K562 (cell line): ENCODE measurements around the gene TNFAIP3.

ENCODE experiments used
- AFF1 ChIP-seq, 2 experiments: fragments of 450-650 bp; IDR thresholded peaks; 2 replicates each; pipeline ENCODE4 v1.6.1; 2018; ENCODE audit warnings: mild to moderate bottlenecking in 2 of 2, low read depth in 1 of 2; ENCODE audit not compliant: partially characterized antibody in 2 of 2
- ARID4B ChIP-seq: sonication (generic); formaldehyde crosslinking; IDR thresholded peaks from 2 replicates; pipeline ENCODE4 v1.8.0; 2022; ENCODE audit warnings: mild to moderate bottlenecking, missing genetic modification reagents
- ATF3 ChIP-seq, 2 experiments: fragments of 450-650 bp in 1 of 2; sonication (generic) in 1 of 2; formaldehyde crosslinking in 1 of 2; IDR thresholded peaks in 1 of 2; conservative IDR thresholded peaks in 1 of 2; 2 replicates each; pipeline versions ENCODE4 v1.6.1 to v1.8.1; 2016 to 2023; ENCODE audit warnings: mild to moderate bottlenecking in 2 of 2, moderate library complexity in 2 of 2, inconsistent platforms in 1 of 2, missing genetic modification reagents in 1 of 2
- CREM ChIP-seq: IDR thresholded peaks from 2 replicates; pipeline ENCODE4 v1.6.1; 2014; ENCODE audit warnings: antibody characterized with exemption, low read depth
- CTCF ChIP-seq, 3 experiments: IDR thresholded peaks in 2 of 3; conservative IDR thresholded peaks in 1 of 3; 2 replicates each; pipeline ENCODE4 v1.5.1; 2011 to 2012; ENCODE audit warnings: low read length in 3 of 3, mild to moderate bottlenecking in 3 of 3, control low read depth in 2 of 3, improper control_type of control experiment in 1 of 3, inconsistent platforms in 1 of 3, low read depth in 1 of 3, mixed read lengths in 1 of 3, moderate library complexity in 1 of 3; ENCODE audit not compliant: insufficient read depth in 2 of 3
- FOXM1 ChIP-seq, 2 experiments: fragments of 450-650 bp in 1 of 2; sonication (generic) in 1 of 2; formaldehyde crosslinking in 1 of 2; IDR thresholded peaks; 2 replicates each; pipeline versions ENCODE4 v1.6.1 to v1.9.0; 2017 to 2022; ENCODE audit warnings: low read depth in 2 of 2, mild to moderate bottlenecking in 2 of 2, missing genetic modification reagents in 1 of 2, moderate library complexity in 1 of 2
- SETDB1 ChIP-seq: IDR thresholded peaks from one replicate; pipeline ENCODE4 v1.6.1; 2012; ENCODE audit warnings: low read length, control low read depth, inconsistent platforms
- ZNF274 ChIP-seq: IDR thresholded peaks from 2 replicates; pipeline ENCODE4 v1.6.1; 2011; ENCODE audit warnings: low read depth, mild to moderate bottlenecking, low read length, moderate library complexity, borderline replicate concordance
- ZNF395 ChIP-seq: fragments of 200-800 bp; sonication (Bioruptor generic); IDR thresholded peaks from 2 replicates; pipeline ENCODE4 v1.6.1; 2017; ENCODE audit warnings: missing genetic modification characterization, missing compliant biosample characterization

- TF ChIP-seq CTCF (IDR thresholded peaks at IDR 0.05 in 2 of 3, conservative IDR thresholded peaks at IDR 0.05 in 1 of 3; ENCODE audit: insufficient read depth in 2 of 3, low read depth in 1 of 3, low read length in 3 of 3) (no peak), AFF1 (IDR thresholded peaks at IDR 0.05; ENCODE audit: low read depth in 1 of 2, partially characterized antibody in 2 of 2) (no peak), ATF3 (IDR thresholded peaks at IDR 0.05) (no peak), ATF3 (CRISPR knock-in tag; conservative IDR thresholded peaks at IDR 0.05) (no peak), ARID4B (CRISPR knock-in tag) (no peak), ZNF395 (CRISPR knock-in tag) (no peak), FOXM1 (IDR thresholded peaks at IDR 0.05; ENCODE audit: low read depth) (peak; percentile 74; the same call in 1 of the 2 replicates), FOXM1 (CRISPR knock-in tag; IDR thresholded peaks at IDR 0.05; ENCODE audit: low read depth) (no peak), ZNF274 (no peak), SETDB1 (no peak), CREM (no peak)
These were observed 16.1 kb upstream of the TNFAIP3 start for GRCh38 chr6:137850816-137851602.
